Endothelial cell (in vitro differentiated cells): ENCODE measurements around the gene CHRNG. TPM values are rescaled to one million over a fixed set of nuclear protein-coding genes. Genes with fewer than 3 reads are reported as not detected.

Source experiments
- DNase-seq: peaks from one replicate; pipeline ENCODE4 v3.0.0; 2021; ENCODE audit warnings: low spot score
- H3K27ac Mint-ChIP-seq: one replicate; pipeline ENCODE4 v1.8.0; 2021; ENCODE audit warnings: mixed read lengths, inconsistent platforms; ENCODE audit not compliant: unreplicated experiment
- H3K27me3 Mint-ChIP-seq: one replicate; pipeline ENCODE4 v1.8.0; 2021; ENCODE audit warnings: mild to moderate bottlenecking, moderate library complexity, mixed read lengths, inconsistent platforms; ENCODE audit not compliant: unreplicated experiment
- H3K36me3 Mint-ChIP-seq: one replicate; pipeline ENCODE4 v1.8.0; 2021; ENCODE audit warnings: mild to moderate bottlenecking, low read depth, mixed read lengths, inconsistent platforms; ENCODE audit not compliant: unreplicated experiment
- H3K4me1 Mint-ChIP-seq: one replicate; pipeline ENCODE4 v1.8.0; 2021; ENCODE audit warnings: mild to moderate bottlenecking, mixed read lengths, inconsistent platforms; ENCODE audit not compliant: unreplicated experiment
- H3K4me3 Mint-ChIP-seq: one replicate; pipeline ENCODE4 v1.8.0; 2021; ENCODE audit warnings: mild to moderate bottlenecking, mixed read lengths, inconsistent platforms; ENCODE audit not compliant: unreplicated experiment
- H3K9me3 Mint-ChIP-seq: one replicate; pipeline ENCODE4 v1.8.0; 2021; ENCODE audit warnings: mixed read lengths, inconsistent platforms; ENCODE audit not compliant: unreplicated experiment
- CTCF ChIP-seq: fragments of 200-600 bp; sonication (generic); IDR thresholded peaks from one replicate; pipeline ENCODE4 v1.5.0; 2021; ENCODE audit warnings: antibody characterized with exemption; ENCODE audit not compliant: unreplicated experiment
- total RNA-seq: library from RNA; stranded (reverse); fragmentation: NEBNext Ultra II Directional; extraction: Animal tissue kit (Norgen Biotek cat#: 25700); gene quantifications from one replicate; pipeline ENCODE4 v1.2.1, GENCODE V29; 2021; ENCODE audit not compliant: unreplicated experiment

The CHRNG gene
- total RNA-seq, 1 donor from 2014 or later, result not detected

DNA sequence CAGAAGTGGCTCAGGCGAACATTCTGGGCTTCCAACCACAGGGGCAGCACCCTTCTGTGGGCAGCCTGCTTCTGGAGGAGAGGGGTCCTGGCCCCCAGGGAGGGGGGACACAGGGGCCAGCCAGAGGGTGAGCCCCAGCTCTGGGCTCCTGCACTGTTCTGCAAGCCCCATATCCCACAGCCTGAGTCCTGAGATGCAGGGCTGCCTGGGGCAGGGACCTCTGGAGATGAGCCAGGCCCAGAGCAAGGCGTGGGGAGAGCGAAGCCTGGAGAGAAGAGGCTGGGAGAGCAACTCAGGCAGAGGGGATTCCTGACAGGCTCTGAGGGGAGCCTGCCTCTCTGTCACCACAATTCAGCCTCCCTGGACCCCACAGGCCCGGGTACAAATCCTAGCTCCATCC is 32.8 kb upstream of the CHRNG start:
- H3K27me3 Mint-ChIP-seq, result peaks cover 16% of the 10 kb centered on the region
- H3K36me3 Mint-ChIP-seq, result no peaks in the 10 kb centered on the region
- no peak overlapping the region for H3K4me3 Mint-ChIP-seq
- no peaks in the 10 kb centered on the region for H3K4me1 Mint-ChIP-seq
- TF ChIP-seq CTCF, result no peak
- H3K9me3 Mint-ChIP-seq, result no peaks in the 10 kb centered on the region
- no peak for DNase-seq
- no peak overlapping the region for H3K27ac Mint-ChIP-seq

DNA sequence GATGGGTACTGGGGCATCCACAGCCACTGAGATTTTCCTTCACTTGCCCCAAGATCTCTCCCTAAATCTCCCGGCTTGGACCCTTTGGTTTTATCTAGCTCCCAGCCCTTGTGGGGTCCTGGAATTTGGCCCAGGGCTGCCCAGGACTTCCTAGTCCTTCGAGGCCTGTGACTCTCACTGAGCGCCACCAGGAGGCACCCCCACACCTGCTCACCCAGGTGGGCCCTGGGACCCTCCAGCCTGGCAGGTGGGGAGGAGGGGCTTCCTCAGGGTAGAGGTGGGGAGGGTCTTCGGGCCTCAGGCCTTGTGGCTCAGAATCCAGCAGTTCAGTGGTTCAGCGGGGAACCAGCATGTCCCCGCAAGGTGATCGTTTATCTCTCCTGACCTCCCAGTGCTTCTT is 31.2 kb upstream of the CHRNG start:
- Mint-ChIP-seq H3K9me3 (no peaks in the 10 kb centered on the region), H3K4me1 (no peaks in the 10 kb centered on the region), H3K4me3 (no peak overlapping the region), H3K27ac (no peak overlapping the region), H3K27me3 (peaks cover 16% of the 10 kb centered on the region), H3K36me3 (no peaks in the 10 kb centered on the region)
- DNase-seq, result no peak
- no peak for TF ChIP-seq CTCF

GRCh38 chr2:232511336-232511890 is 28.1 kb upstream of the CHRNG start:
- TF ChIP-seq CTCF, result no peak
- no peak for DNase-seq
- Mint-ChIP-seq H3K27me3 (peaks cover 9% of the 10 kb centered on the region), H3K27ac (no peak overlapping the region), H3K4me1 (no peaks in the 10 kb centered on the region), H3K36me3 (no peaks in the 10 kb centered on the region), H3K4me3 (no peak overlapping the region), H3K9me3 (no peaks in the 10 kb centered on the region)

DNA sequence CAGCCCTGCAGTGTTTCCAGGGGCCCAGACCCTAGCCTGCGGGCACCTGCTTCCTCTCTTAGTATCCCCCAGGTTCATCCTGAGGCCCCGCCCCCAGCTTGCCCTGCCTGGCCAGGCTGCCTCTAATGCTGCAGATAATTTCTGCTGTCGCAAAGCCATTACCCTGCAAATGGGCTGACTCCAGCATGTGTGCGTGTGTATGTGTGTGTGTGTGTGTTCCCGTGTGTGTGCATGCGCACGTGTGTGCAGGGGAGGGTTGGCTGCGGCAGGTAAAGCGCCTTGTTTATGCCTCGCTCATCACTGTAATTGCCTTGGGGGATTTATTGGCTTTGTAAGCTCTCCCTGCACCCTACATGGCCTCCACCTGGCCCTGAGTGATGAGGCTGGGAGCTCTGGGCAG is 26.9 kb upstream of the CHRNG start:
- peaks cover 11% of the 10 kb centered on the region for H3K27me3 Mint-ChIP-seq
- no peaks in the 10 kb centered on the region for H3K4me1 Mint-ChIP-seq
- no peak overlapping the region for H3K27ac Mint-ChIP-seq
- no peaks in the 10 kb centered on the region for H3K36me3 Mint-ChIP-seq
- TF ChIP-seq CTCF, result no peak
- no peak for DNase-seq
- H3K9me3 Mint-ChIP-seq, result no peaks in the 10 kb centered on the region
- no peak overlapping the region for H3K4me3 Mint-ChIP-seq

GRCh38 chr2:232513353-232513752 is 26.1 kb upstream of the CHRNG start:
- no peak overlapping the region for H3K4me3 Mint-ChIP-seq
- no peak overlapping the region for H3K27ac Mint-ChIP-seq
- H3K36me3 Mint-ChIP-seq, result no peaks in the 10 kb centered on the region
- no peaks in the 10 kb centered on the region for H3K9me3 Mint-ChIP-seq
- DNase-seq, result no peak
- TF ChIP-seq CTCF, result no peak
- peaks cover 8% of the 10 kb centered on the region for H3K27me3 Mint-ChIP-seq
- no peaks in the 10 kb centered on the region for H3K4me1 Mint-ChIP-seq
